ENCODE data around the gene AXIN2.

GRCh38 chr17:65488665-65489064 is 72.8 kb downstream of the AXIN2 start:
- TF ChIP-seq POLR2A (IDR thresholded peaks at IDR 0.05), result no peak
- TF ChIP-seq CTCF (IDR thresholded peaks at IDR 0.05), result no peak
